Gastrocnemius medialis (tissue), 4 donors: ENCODE data around the gene SPATA31E1. TPM values are rescaled to one million over a fixed set of nuclear protein-coding genes. Genes with fewer than 3 reads are reported as not detected.
"Not testable (repeated sequence)": the region's sequence is repeated elsewhere in the genome, so short reads cannot be mapped to it uniquely, and the experiment has no call there.

ENCODE experiments used
- ATAC-seq, 2 donors: fragments of 150-250 bp; one replicate each; pipeline ENCODE4 v1.9.1; 2016
- DNase-seq, 2 donors: peaks; one replicate each; pipeline ENCODE4 v3.0.0-alpha.2; 2019
- H3K27ac ChIP-seq, 4 donors: fragments of 200-600 bp; sonication (generic); 1 replicate in 1 of 4; 2 replicates in 3 of 4; pipeline ENCODE4 v1.5.1; 2016 to 2018; ENCODE audit warnings: mild to moderate bottlenecking in 2 of 4, moderate library complexity in 1 of 4
- H3K27me3 ChIP-seq, 3 donors: fragments of 200-600 bp; sonication (generic) in 2 of 3; 1 replicate in 1 of 3; 2 replicates in 2 of 3; pipeline versions ENCODE4 v1.5.1 to v1.6.0; 2016 to 2019; ENCODE audit warnings: mild to moderate bottlenecking in 1 of 3, moderate library complexity in 1 of 3
- H3K36me3 ChIP-seq, 2 donors: fragments of 200-600 bp; sonication (generic) in 1 of 2; one replicate each; pipeline ENCODE4 v1.5.1; 2017 to 2018
- H3K4me1 ChIP-seq, 2 donors: fragments of 200-600 bp; sonication (generic) in 1 of 2; one replicate each; pipeline ENCODE4 v1.5.1; 2016 to 2017; ENCODE audit warnings: mild to moderate bottlenecking in 2 of 2
- H3K4me3 ChIP-seq, 4 donors: fragments of 200-600 bp; sonication (generic) in 3 of 4; 1 replicate in 1 of 4; 2 replicates in 3 of 4; pipeline ENCODE4 v1.5.1; 2016 to 2019; ENCODE audit warnings: mild to moderate bottlenecking in 2 of 4
- H3K9me3 ChIP-seq, 3 donors: fragments of 200-600 bp; sonication (generic) in 2 of 3; 1 replicate in 1 of 3; 2 replicates in 2 of 3; pipeline ENCODE4 v1.5.1; 2016 to 2019
- CTCF ChIP-seq, 5 experiments: fragments of 450-650 bp in 3 of 5; fragments of 200-600 bp in 2 of 5; sonication (generic) in 2 of 5; IDR thresholded peaks in 4 of 5; conservative IDR thresholded peaks in 1 of 5; 1 replicate in 4 of 5; 2 replicates in 1 of 5; pipeline ENCODE4 v1.5.1; 2016 to 2019; ENCODE audit warnings: antibody characterized with exemption in 5 of 5, mild to moderate bottlenecking in 3 of 5, moderate library complexity in 3 of 5
- POLR2A ChIP-seq, 2 donors: fragments of 450-650 bp; IDR thresholded peaks; one replicate each; pipeline ENCODE4 v1.6.1; 2017; ENCODE audit warnings: antibody characterized with exemption in 2 of 2, mild to moderate bottlenecking in 2 of 2, moderate library complexity in 2 of 2
- in situ Hi-C, 4 donors: fragments of 200-750 bp; cut with MboI; loops; one replicate each; pipeline versions ENCODE4 v1.15.0 to v1.8.0; 2017; ENCODE audit warnings: low sequenced_read_pairs in 4 of 4
- intact Hi-C: fragments of 100-400 bp; cut with DNase I; formaldehyde crosslinking; loops from one replicate; pipeline ENCODE4 v1.15.1; 2023; ENCODE audit warnings: low total_unique reads
- total RNA-seq, 4 donors: library from RNA; depleted of rRNA; stranded (reverse); fragments of >200 nt; gene quantifications; one replicate each; pipeline versions ENCODE4 v1.1.0 to v1.2.3, GENCODE V29; 2016

The SPATA31E1 gene
- total RNA-seq, 4 donors from 2014 or later = not detected

DNA sequence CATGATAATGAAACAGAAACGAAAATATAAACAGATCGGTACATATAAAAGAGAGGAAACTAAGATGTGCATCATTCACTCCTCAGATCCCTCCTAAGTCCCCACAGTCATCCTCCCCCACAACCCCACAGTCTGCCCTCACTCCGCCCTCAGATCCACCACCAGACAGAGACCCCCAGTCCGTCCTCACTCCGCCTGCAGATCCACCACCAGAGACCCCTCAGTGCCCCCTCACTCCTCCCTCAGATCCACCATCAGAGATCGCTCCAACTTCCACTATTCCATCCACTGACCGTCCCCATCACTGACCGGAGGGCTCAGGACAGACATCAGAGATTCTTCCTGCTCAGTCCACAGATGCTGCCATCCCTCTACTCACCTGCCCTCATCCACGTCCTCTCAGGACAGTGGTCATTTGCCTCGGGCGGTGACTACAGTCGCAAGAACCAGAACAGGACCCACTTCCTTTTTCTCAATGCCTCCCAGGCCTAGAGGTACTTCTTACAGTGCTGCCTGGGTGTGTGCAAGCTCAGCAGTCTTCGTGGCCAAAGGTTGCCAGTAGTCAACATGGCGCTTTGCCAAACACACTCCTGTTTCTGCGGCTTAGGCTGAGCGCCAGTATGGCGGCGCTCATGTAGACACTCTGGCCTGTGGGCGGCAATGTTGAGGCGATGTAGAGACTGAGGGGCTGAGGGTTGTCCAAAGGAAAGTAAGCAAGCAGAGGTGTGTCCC lies 26.8 kb downstream of the SPATA31E1 start:
- intact Hi-C loops = no loop called here
- no peaks in the 10 kb centered on the region for H3K36me3 ChIP-seq
- no peaks in the 10 kb centered on the region for H3K4me1 ChIP-seq
- DNase-seq (no peak), ATAC-seq (no peak)
- TF ChIP-seq CTCF (IDR thresholded peaks at IDR 0.05 in 4 of 5, conservative IDR thresholded peaks at IDR 0.05 in 1 of 5) (no peak), POLR2A (IDR thresholded peaks at IDR 0.05) (no peak)
- no peak overlapping the region for H3K27ac ChIP-seq
- H3K9me3 ChIP-seq = no peaks in the 10 kb centered on the region
- no peak overlapping the region for H3K4me3 ChIP-seq
- H3K27me3 ChIP-seq = no peaks in the 10 kb centered on the region
- in situ Hi-C loops = no loop called here

GRCh38 chr9:87910821-87911220 lies 28.1 kb downstream of the SPATA31E1 start:
- no peaks in the 10 kb centered on the region for H3K27me3 ChIP-seq
- DNase-seq (no peak), ATAC-seq (no peak)
- in situ Hi-C loops (no loop called here), intact Hi-C loops (no loop called here)
- H3K4me1 ChIP-seq = no peaks in the 10 kb centered on the region
- no peaks in the 10 kb centered on the region for H3K9me3 ChIP-seq
- TF ChIP-seq CTCF (IDR thresholded peaks at IDR 0.05 in 4 of 5, conservative IDR thresholded peaks at IDR 0.05 in 1 of 5) (no peak), POLR2A (IDR thresholded peaks at IDR 0.05) (no peak)
- no peak overlapping the region for H3K4me3 ChIP-seq
- no peaks in the 10 kb centered on the region for H3K36me3 ChIP-seq
- no peak overlapping the region for H3K27ac ChIP-seq

DNA sequence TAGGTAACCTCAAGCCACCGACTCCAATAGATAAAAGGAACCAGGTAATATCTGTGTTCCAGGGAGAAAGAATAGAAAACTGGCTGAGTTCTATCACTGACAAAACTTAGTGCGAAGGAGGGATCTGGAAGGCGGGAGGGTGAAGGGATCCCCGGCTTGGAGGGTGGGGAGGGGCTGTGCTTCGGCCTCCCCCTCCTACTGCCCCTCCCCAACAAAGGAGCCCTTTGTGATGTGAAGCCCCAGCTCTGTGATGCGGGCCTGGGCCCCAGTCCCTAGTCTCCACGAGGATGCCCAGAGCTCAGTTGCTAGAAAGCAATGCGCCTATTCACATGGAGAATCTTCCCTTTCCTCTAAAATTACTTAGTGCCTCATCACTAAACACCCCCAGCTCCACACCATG lies 35.0 kb downstream of the SPATA31E1 start, which contains the start of gene SPATA31C1:
Gene SPATA31C1, plus strand, starts transcription at position 301 of the 400 bp plus-strand sequence.
- H3K36me3 ChIP-seq, H3K27ac ChIP-seq, H3K9me3 ChIP-seq, DNase-seq, ATAC-seq, intact Hi-C loops, in situ Hi-C loops, H3K27me3 ChIP-seq, H3K4me3 ChIP-seq, H3K4me1 ChIP-seq: not testable (repeated sequence)

DNA sequence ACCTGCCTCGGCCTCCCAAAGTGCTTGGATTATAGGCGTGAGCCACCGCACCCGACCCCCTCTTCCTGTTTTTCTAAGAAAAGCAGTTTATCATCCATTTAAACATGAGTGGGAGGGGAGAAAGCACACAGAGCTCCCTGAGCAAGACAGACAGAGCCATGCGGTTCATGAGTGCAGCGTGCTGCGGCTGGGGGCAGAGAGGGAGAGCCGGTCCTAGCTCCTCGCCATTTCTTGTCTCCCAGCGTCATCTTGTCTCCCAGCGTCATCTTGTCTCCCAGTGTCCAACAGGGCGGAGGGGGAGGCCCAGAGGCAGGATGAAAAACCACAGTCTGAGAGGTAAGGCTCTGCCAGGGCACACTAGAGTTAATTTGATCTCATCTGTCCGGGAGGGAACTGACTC lies 36.3 kb downstream of the SPATA31E1 start:
- intact Hi-C loops, ATAC-seq, H3K9me3 ChIP-seq, H3K4me1 ChIP-seq, DNase-seq, H3K27me3 ChIP-seq, H3K4me3 ChIP-seq, in situ Hi-C loops, H3K36me3 ChIP-seq, H3K27ac ChIP-seq: not testable (repeated sequence)

DNA sequence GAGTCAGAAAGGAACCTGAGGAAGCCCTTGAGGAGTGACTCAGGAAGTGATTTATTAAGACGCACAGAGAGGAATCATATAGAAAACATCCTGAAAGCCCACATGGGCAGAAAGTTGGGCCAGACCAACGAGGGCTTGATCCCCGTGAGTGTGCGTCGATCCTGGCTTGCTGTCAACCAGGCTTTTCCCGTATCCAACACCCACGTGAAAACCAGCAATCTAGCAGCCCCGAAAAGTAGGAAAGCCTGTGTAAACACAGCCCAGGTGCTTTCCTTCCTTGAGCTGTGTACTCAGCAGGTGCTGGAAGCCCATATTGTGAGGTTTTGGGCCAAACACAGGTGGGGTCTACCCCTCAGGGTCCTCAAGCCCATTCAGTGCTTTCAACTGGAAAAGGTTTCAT lies 38.9 kb downstream of the SPATA31E1 start:
- ATAC-seq, H3K9me3 ChIP-seq, intact Hi-C loops, H3K27ac ChIP-seq, H3K4me1 ChIP-seq, H3K36me3 ChIP-seq, in situ Hi-C loops, H3K4me3 ChIP-seq, DNase-seq, H3K27me3 ChIP-seq: not testable (repeated sequence)

GRCh38 chr9:87923012-87923411 lies 40.3 kb downstream of the SPATA31E1 start:
- not testable (repeated sequence) for H3K4me1 ChIP-seq, ATAC-seq, DNase-seq

GRCh38 chr9:87924851-87925250 lies 42.2 kb downstream of the SPATA31E1 start:
- H3K4me3 ChIP-seq, H3K4me1 ChIP-seq, H3K27me3 ChIP-seq, DNase-seq, H3K9me3 ChIP-seq, H3K36me3 ChIP-seq, ATAC-seq, H3K27ac ChIP-seq, in situ Hi-C loops, intact Hi-C loops: not testable (repeated sequence)

More at GRCh38 chr9:87923012-87923411, 40.3 kb downstream of the SPATA31E1 start:
- H3K36me3 ChIP-seq, intact Hi-C loops, H3K27me3 ChIP-seq, H3K9me3 ChIP-seq, H3K4me3 ChIP-seq, in situ Hi-C loops, H3K27ac ChIP-seq: not testable (repeated sequence)

GRCh38 chr9:87929152-87929551 lies 46.5 kb downstream of the SPATA31E1 start:
- DNase-seq, intact Hi-C loops, in situ Hi-C loops, ATAC-seq, H3K27ac ChIP-seq, H3K9me3 ChIP-seq, H3K4me3 ChIP-seq, H3K4me1 ChIP-seq, H3K36me3 ChIP-seq, H3K27me3 ChIP-seq: not testable (repeated sequence)

- H3K27ac ChIP-seq, H3K4me1 ChIP-seq, intact Hi-C loops, DNase-seq, H3K4me3 ChIP-seq, H3K36me3 ChIP-seq, H3K9me3 ChIP-seq, ATAC-seq, in situ Hi-C loops, H3K27me3 ChIP-seq: not testable (repeated sequence)
Observed at GRCh38 chr9:87934444-87934843, 51.8 kb downstream of the SPATA31E1 start.

- ATAC-seq, intact Hi-C loops, in situ Hi-C loops, H3K27me3 ChIP-seq, H3K36me3 ChIP-seq, H3K4me3 ChIP-seq, H3K4me1 ChIP-seq, H3K27ac ChIP-seq, H3K9me3 ChIP-seq, DNase-seq: not testable (repeated sequence)
Observed at GRCh38 chr9:87937352-87937751, 54.7 kb downstream of the SPATA31E1 start.
